ENCODE results near the gene POFUT2.

GRCh38 chr21:45301521-45302081 lies 13.9 kb upstream of the POFUT2 start:
- TF ChIP-seq CTCF (IDR thresholded peaks at IDR 0.05) (no peak), EP300 (IDR thresholded peaks at IDR 0.05; ENCODE audit: low read depth) (no peak), POLR2AphosphoS5 (IDR thresholded peaks at IDR 0.05) (no peak), POLR2A (IDR thresholded peaks at IDR 0.05) (no peak)
